IMR-90 (cell line): ENCODE data around the gene TLR10. TPM values are rescaled to one million over a fixed set of nuclear protein-coding genes. Genes with fewer than 3 reads are reported as not detected.

ENCODE experiments used
- ATAC-seq: fragments of 200-7000 bp; cut with Tn5 transposase; 2 replicates; pipeline ENCODE4 v1.9.1; 2020; ENCODE audit warnings: low read depth, mild to moderate bottlenecking, moderate library complexity
- BruUV-seq: library from RNA; stranded (reverse); fragments of 400-500 nt; replicated peaks from 2 replicates; lab custom pipeline; 2021; lab: Mats Ljungman, UMichigan
- CTCF ChIA-PET: fragments of 300-600 bp; formaldehyde crosslinking; extraction: SDS; loops from one replicate; lab custom pipeline; 2021; ENCODE audit warnings: antibody characterized with exemption; lab: Yijun Ruan, JAX
- POLR2A ChIA-PET: fragments of 300-600 bp; sonication (Branson Sonifier 250); formaldehyde crosslinking; loops from one replicate; lab custom pipeline; 2022; ENCODE audit warnings: antibody characterized with exemption; ENCODE audit not compliant: unreplicated experiment; lab: Charles Lee
- DNase-seq: peaks from one replicate; pipeline ENCODE4 v3.0.0; 2013
- H2AFZ ChIP-seq: replicated peaks from 2 replicates; pipeline ENCODE3; 2013; ENCODE audit warnings: low read length, mild to moderate bottlenecking; ENCODE audit not compliant: poor library complexity
- H2AK5ac ChIP-seq: 2 replicates; pipeline ENCODE4 v1.6.1; 2013; ENCODE audit warnings: low read depth, low read length, inconsistent platforms
- H2AK9ac ChIP-seq: replicated peaks from 2 replicates; pipeline ENCODE3; 2013; ENCODE audit warnings: mild to moderate bottlenecking, low read depth, low read length, moderate library complexity; ENCODE audit not compliant: poor library complexity
- H2BK120ac ChIP-seq: 2 replicates; pipeline ENCODE4 v1.6.1; 2013; ENCODE audit warnings: low read depth, low read length, inconsistent platforms
- H2BK15ac ChIP-seq: 3 replicates; pipeline ENCODE4 v1.6.1; 2013; ENCODE audit warnings: low read depth, low read length, inconsistent platforms
- H2BK20ac ChIP-seq: 2 replicates; pipeline ENCODE4 v1.6.1; 2013; ENCODE audit warnings: low read depth, mild to moderate bottlenecking, inconsistent platforms, low read length, moderate library complexity
- H2BK5ac ChIP-seq: 2 replicates; pipeline ENCODE4 v1.6.1; 2013; ENCODE audit warnings: mild to moderate bottlenecking, low read depth, low read length, inconsistent platforms; ENCODE audit not compliant: poor library complexity, severe bottlenecking
- H3K14ac ChIP-seq: replicated peaks from 2 replicates; pipeline ENCODE4 v1.6.1; 2013; ENCODE audit warnings: low read depth, low read length, inconsistent platforms
- H3K18ac ChIP-seq: 2 replicates; pipeline ENCODE4 v1.6.1; 2013; ENCODE audit warnings: low read depth, low read length, control low read depth
- H3K23ac ChIP-seq: 2 replicates; pipeline ENCODE4 v1.6.1; 2013; ENCODE audit warnings: low read depth, low read length, inconsistent platforms
- H3K27ac ChIP-seq: 2 replicates; pipeline ENCODE4 v1.5.1; 2013; ENCODE audit warnings: mild to moderate bottlenecking, control low read depth, low read length; ENCODE audit not compliant: insufficient read depth
- H3K27me3 ChIP-seq: 2 replicates; pipeline ENCODE4 v1.6.1; 2013; ENCODE audit warnings: low read length; ENCODE audit not compliant: control insufficient read depth, insufficient read depth
- H3K36me3 ChIP-seq: 2 replicates; pipeline ENCODE4 v1.6.1; 2013; ENCODE audit warnings: low read length, mixed read lengths; ENCODE audit not compliant: control insufficient read depth, insufficient read depth
- H3K4ac ChIP-seq: 2 replicates; pipeline ENCODE4 v1.6.1; 2013; ENCODE audit warnings: low read depth, low read length, inconsistent platforms
- H3K4me1 ChIP-seq: 2 replicates; pipeline ENCODE4 v1.6.1; 2013; ENCODE audit warnings: low read length, mixed read lengths; ENCODE audit not compliant: control insufficient read depth, insufficient read depth
- H3K4me2 ChIP-seq: 2 replicates; pipeline ENCODE4 v1.6.1; 2013; ENCODE audit warnings: low read depth, mild to moderate bottlenecking, control low read depth, low read length, moderate library complexity
- H3K4me3 ChIP-seq: 2 replicates; pipeline ENCODE4 v1.5.1; 2013; ENCODE audit warnings: low read depth, mild to moderate bottlenecking, control low read depth, low read length, moderate library complexity; ENCODE audit not compliant: insufficient read depth
- H3K56ac ChIP-seq: 2 replicates; pipeline ENCODE4 v1.6.1; 2013; ENCODE audit warnings: low read length, inconsistent platforms; ENCODE audit not compliant: insufficient read depth; ENCODE audit errors: extremely low read depth
- H3K79me1 ChIP-seq, 2 experiments: 2 replicates each; pipeline ENCODE4 v1.6.1; 2013; ENCODE audit warnings: low read length in 2 of 2, inconsistent platforms in 1 of 2, low read depth in 1 of 2
- H3K9ac ChIP-seq: 2 replicates; pipeline ENCODE4 v1.6.1; 2013; ENCODE audit warnings: low read depth, low read length, control low read depth
- H3K9me1 ChIP-seq: 2 replicates; pipeline ENCODE4 v1.6.1; 2013; ENCODE audit warnings: low read length, inconsistent platforms; ENCODE audit not compliant: insufficient read depth
- H3K9me3 ChIP-seq: 2 replicates; pipeline ENCODE4 v1.6.1; 2013; ENCODE audit warnings: low read length; ENCODE audit not compliant: control insufficient read depth, insufficient read depth
- H4K20me1 ChIP-seq: 2 replicates; pipeline ENCODE4 v1.6.1; 2013; ENCODE audit warnings: low read length, inconsistent platforms; ENCODE audit not compliant: insufficient read depth
- H4K5ac ChIP-seq: 2 replicates; pipeline ENCODE4 v1.6.1; 2013; ENCODE audit warnings: mild to moderate bottlenecking, low read depth, low read length, control low read depth
- H4K8ac ChIP-seq, 2 experiments: 2 replicates each; pipeline ENCODE4 v1.6.1; 2013; ENCODE audit warnings: low read depth in 2 of 2, low read length in 2 of 2, control low read depth in 1 of 2, inconsistent platforms in 1 of 2
- H4K91ac ChIP-seq: 2 replicates; pipeline ENCODE4 v1.6.1; 2013; ENCODE audit warnings: low read depth, low read length, inconsistent platforms; ENCODE audit not compliant: insufficient read depth
- BHLHE40 ChIP-seq: fragments of 150-350 bp; IDR thresholded peaks from 2 replicates; pipeline ENCODE4 v1.6.1; 2016; ENCODE audit warnings: mild to moderate bottlenecking, low read depth, low read length
- CEBPB ChIP-seq: IDR thresholded peaks from 2 replicates; pipeline ENCODE4 v1.6.1; 2012; ENCODE audit warnings: low read depth, low read length, improper control_type of control experiment
- CHD1 ChIP-seq: IDR thresholded peaks from 2 replicates; pipeline ENCODE4 v1.6.1; 2012; ENCODE audit warnings: low read depth, low read length, improper control_type of control experiment
- ELK1 ChIP-seq: fragments of 150-350 bp; IDR thresholded peaks from 2 replicates; pipeline ENCODE4 v1.6.1; 2016; ENCODE audit warnings: low read depth, mild to moderate bottlenecking, low read length, moderate library complexity, borderline replicate concordance
- FOS ChIP-seq: fragments of 150-350 bp; IDR thresholded peaks from 2 replicates; pipeline ENCODE4 v1.6.1; 2016; ENCODE audit warnings: low read depth, low read length
- MAFK ChIP-seq: IDR thresholded peaks from 2 replicates; pipeline ENCODE4 v1.6.1; 2012; ENCODE audit warnings: low read depth, low read length, improper control_type of control experiment
- MAZ ChIP-seq: IDR thresholded peaks from 2 replicates; pipeline ENCODE4 v1.6.1; 2012; ENCODE audit warnings: low read depth, mild to moderate bottlenecking, low read length, improper control_type of control experiment, moderate library complexity, borderline replicate concordance
- MXI1 ChIP-seq: IDR thresholded peaks from 2 replicates; pipeline ENCODE4 v1.6.1; 2012; ENCODE audit warnings: low read depth, mild to moderate bottlenecking, low read length, moderate library complexity, borderline replicate concordance
- NFE2L2 ChIP-seq: fragments of 150-350 bp; IDR thresholded peaks from 2 replicates; pipeline ENCODE4 v1.6.1; 2016; ENCODE audit warnings: low read depth, mild to moderate bottlenecking, low read length
- POLR2A ChIP-seq: IDR thresholded peaks from 2 replicates; pipeline ENCODE4 v1.6.1; 2012; ENCODE audit warnings: mild to moderate bottlenecking, low read depth, low read length
- RAD21 ChIP-seq: IDR thresholded peaks from 2 replicates; pipeline ENCODE4 v1.6.1; 2012; ENCODE audit warnings: low read length, improper control_type of control experiment
- RCOR1 ChIP-seq: IDR thresholded peaks from 2 replicates; pipeline ENCODE4 v1.6.1; 2012; ENCODE audit warnings: mild to moderate bottlenecking, low read length, improper control_type of control experiment; ENCODE audit not compliant: insufficient replicate concordance
- RFX5 ChIP-seq: IDR thresholded peaks from 2 replicates; pipeline ENCODE4 v1.8.0; 2012; ENCODE audit warnings: low read depth, mild to moderate bottlenecking, low read length, moderate library complexity
- SMC3 ChIP-seq: fragments of 150-350 bp; IDR thresholded peaks from 2 replicates; pipeline ENCODE4 v1.6.1; 2016; ENCODE audit warnings: low read depth, mild to moderate bottlenecking, antibody characterized with exemption, low read length, moderate library complexity
- WGBS, 2 experiments: methylation state at CpG; one replicate each; pipeline versions ENCODE4 v1.1.5 to v1.1.7; 2013; ENCODE audit warnings: missing lambda C conversion rate in 2 of 2; ENCODE audit not compliant: insufficient read length in 1 of 2; ENCODE audit errors: extremely low coverage in 2 of 2; 5-methylcytosine and 5-hydroxymethylcytosine counted together
- dilution Hi-C: fragments of 300-500 bp; cut with HindIII; formaldehyde crosslinking; loops from one replicate; pipeline ENCODE4 v1.14.3; 2018; ENCODE audit warnings: low sequenced_read_pairs; ENCODE audit not compliant: unreplicated experiment
- in situ Hi-C: fragments of 300-500 bp; cut with MboI; formaldehyde crosslinking; loops from 3 replicates; pipeline ENCODE4 v1.14.3; 2019; ENCODE audit warnings: low sequenced_read_pairs, inconsistent platforms, mixed read lengths
- intact Hi-C: fragments of 100-400 bp; cut with micrococcal nuclease; formaldehyde crosslinking; loops from 2 replicates; pipeline ENCODE4 v1.10.0; 2022
- polyA plus RNA-seq, 3 experiments: library from polyadenylated mRNA; depleted of rRNA; stranded (reverse); fragments of >200 nt; gene quantifications; 2 replicates each; pipeline ENCODE4 v1.2.3, GENCODE V29; 2012; ENCODE audit warnings: low replicate concordance in 1 of 3
- total RNA-seq: library from RNA; depleted of rRNA; stranded (reverse); fragments of >200 nt; gene quantifications from 2 replicates; pipeline ENCODE4 v1.2.3, GENCODE V29; 2012
- TF ChIP-seq, protein P1 (sequence below): conservative IDR thresholded peaks from 2 replicates; pipeline ENCODE4 v1.5.1; 2012; ENCODE audit warnings: mild to moderate bottlenecking, low read depth, low read length, improper control_type of control experiment
- TF ChIP-seq, protein P2 (sequence below): fragments of 150-350 bp; IDR thresholded peaks from 2 replicates; pipeline ENCODE4 v1.6.1; 2017; ENCODE audit warnings: mild to moderate bottlenecking, antibody characterized with exemption, low read length, low read depth

The TLR10 gene
- total and polyA plus RNA-seq, 2 of the 4 experiments (the other 2 are of a cell fraction) = not detected

DNA sequence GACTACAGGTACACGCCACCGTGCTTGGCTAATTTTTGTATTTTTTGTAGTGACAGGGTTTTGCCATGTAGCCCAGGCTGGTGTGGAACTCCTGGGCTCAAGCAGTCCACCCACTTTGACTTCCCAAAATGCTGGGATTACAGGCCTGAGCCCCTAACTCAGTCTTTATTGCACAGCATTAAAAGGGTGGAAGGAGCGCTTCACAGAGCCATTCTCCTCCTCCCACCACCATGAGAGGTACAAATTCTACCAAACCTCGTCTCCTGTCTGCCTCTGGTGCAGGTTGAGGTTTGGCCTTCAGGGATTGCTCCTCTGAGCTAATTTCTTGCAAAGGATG lies 52.3 kb downstream of the TLR10 start:
- H2AFZ ChIP-seq = no peak overlapping the region
- no peak overlapping the region for H3K4me2 ChIP-seq
- no peaks in the 10 kb centered on the region for H3K79me1 ChIP-seq
- no peak overlapping the region for H2BK20ac ChIP-seq
- H3K14ac ChIP-seq = no peak overlapping the region
- no peak overlapping the region for H3K23ac ChIP-seq
- 0 out of 2 replicates have a peak, but pooled peaks cover 3% of the 10 kb centered on the region for H3K9me1 ChIP-seq
- dilution Hi-C loops (no loop called here), intact Hi-C loops (loop anchor here (10.0 kb wide), 1 partner anchor 926 kb away; no protein-coding TSS in a partner anchor), in situ Hi-C loops (loop anchor here (5.0 kb wide), 2 partner anchors 548 to 668 kb away; no protein-coding TSS in a partner anchor)
- H4K5ac ChIP-seq = no peak overlapping the region
- ChIA-PET POLR2A (no interaction called here), CTCF (interaction anchor here (0.7 to 1.2 kb wide), 4 partner anchors 13 to 550 kb away, joined by 3 to 4 read pairs (median 4); no protein-coding TSS in a partner anchor)
- no peak overlapping the region for H2BK5ac ChIP-seq
- no peak overlapping the region for H3K56ac ChIP-seq
- H3K36me3 ChIP-seq = no peaks in the 10 kb centered on the region
- peak overlapping the region; percentile 5; the same call in 1 of the 2 replicates for H2AK5ac ChIP-seq
- no peak overlapping the region for H2AK9ac ChIP-seq
- no peak overlapping the region for H3K4me3 ChIP-seq
- WGBS, 2 experiments = no CpG with 5 or more reads among the region's 4 CpGs
- H4K91ac ChIP-seq = no peak overlapping the region
- DNase-seq (no peak), ATAC-seq (no peak)
- BruUV-seq = no TSS peak
- no peak overlapping the region for H2BK15ac ChIP-seq
- H4K20me1 ChIP-seq = 0 out of 2 replicates have a peak, but pooled peaks cover 6% of the 10 kb centered on the region
- H3K4me1 ChIP-seq = peaks cover 3% of the 10 kb centered on the region; the same call in 1 of the 2 replicates
- no peak overlapping the region for H3K9ac ChIP-seq
- H3K4ac ChIP-seq = no peak overlapping the region
- no peak overlapping the region for H3K27ac ChIP-seq
- H4K8ac ChIP-seq = no peak overlapping the region
- no peak overlapping the region for H2BK120ac ChIP-seq
- no peaks in the 10 kb centered on the region for H3K9me3 ChIP-seq
- TF ChIP-seq RFX5 (no peak), CHD1 (no peak), RCOR1 (no peak), MAFK (no peak), NFE2L2 (no peak), SMC3 (no peak), BHLHE40 (no peak), MXI1 (no peak), ELK1 (no peak), MAZ (no peak), FOS (no peak), RAD21 (no peak), POLR2A (no peak), CEBPB (no peak)
- TF ChIP-seq, protein P1, sequence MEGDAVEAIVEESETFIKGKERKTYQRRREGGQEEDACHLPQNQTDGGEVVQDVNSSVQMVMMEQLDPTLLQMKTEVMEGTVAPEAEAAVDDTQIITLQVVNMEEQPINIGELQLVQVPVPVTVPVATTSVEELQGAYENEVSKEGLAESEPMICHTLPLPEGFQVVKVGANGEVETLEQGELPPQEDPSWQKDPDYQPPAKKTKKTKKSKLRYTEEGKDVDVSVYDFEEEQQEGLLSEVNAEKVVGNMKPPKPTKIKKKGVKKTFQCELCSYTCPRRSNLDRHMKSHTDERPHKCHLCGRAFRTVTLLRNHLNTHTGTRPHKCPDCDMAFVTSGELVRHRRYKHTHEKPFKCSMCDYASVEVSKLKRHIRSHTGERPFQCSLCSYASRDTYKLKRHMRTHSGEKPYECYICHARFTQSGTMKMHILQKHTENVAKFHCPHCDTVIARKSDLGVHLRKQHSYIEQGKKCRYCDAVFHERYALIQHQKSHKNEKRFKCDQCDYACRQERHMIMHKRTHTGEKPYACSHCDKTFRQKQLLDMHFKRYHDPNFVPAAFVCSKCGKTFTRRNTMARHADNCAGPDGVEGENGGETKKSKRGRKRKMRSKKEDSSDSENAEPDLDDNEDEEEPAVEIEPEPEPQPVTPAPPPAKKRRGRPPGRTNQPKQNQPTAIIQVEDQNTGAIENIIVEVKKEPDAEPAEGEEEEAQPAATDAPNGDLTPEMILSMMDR = no peak
- TF ChIP-seq, protein P2, sequence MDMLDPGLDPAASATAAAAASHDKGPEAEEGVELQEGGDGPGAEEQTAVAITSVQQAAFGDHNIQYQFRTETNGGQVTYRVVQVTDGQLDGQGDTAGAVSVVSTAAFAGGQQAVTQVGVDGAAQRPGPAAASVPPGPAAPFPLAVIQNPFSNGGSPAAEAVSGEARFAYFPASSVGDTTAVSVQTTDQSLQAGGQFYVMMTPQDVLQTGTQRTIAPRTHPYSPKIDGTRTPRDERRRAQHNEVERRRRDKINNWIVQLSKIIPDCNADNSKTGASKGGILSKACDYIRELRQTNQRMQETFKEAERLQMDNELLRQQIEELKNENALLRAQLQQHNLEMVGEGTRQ = no peak
- no peak overlapping the region for H3K18ac ChIP-seq
- peaks cover 3% of the 10 kb centered on the region for H3K27me3 ChIP-seq
